Colonic mucosa (tissue), 4 donors: Measurements from ENCODE around the gene PGRMC2. TPM values are rescaled to one million over a fixed set of nuclear protein-coding genes. Genes with fewer than 3 reads are reported as not detected.
"Not testable (repeated sequence)": the region's sequence is repeated elsewhere in the genome, so short reads cannot be mapped to it uniquely, and the experiment has no call there.

Experiments used
- DNase-seq: peaks from one replicate; pipeline ENCODE4 v3.0.0-alpha.2; 2020
- H3K27ac ChIP-seq: fragments of 200-600 bp; one replicate; pipeline ENCODE4 v1.8.0; 2021
- H3K27me3 ChIP-seq: fragments of 200-600 bp; one replicate; pipeline ENCODE4 v1.8.0; 2021
- H3K36me3 ChIP-seq: fragments of 200-600 bp; one replicate; pipeline ENCODE4 v1.8.0; 2021
- H3K4me1 ChIP-seq: fragments of 200-600 bp; one replicate; pipeline ENCODE4 v1.8.0; 2021; ENCODE audit warnings: mild to moderate bottlenecking
- H3K4me3 ChIP-seq: fragments of 200-600 bp; one replicate; pipeline ENCODE4 v1.8.0; 2021
- H3K9ac ChIP-seq, 2 donors: one replicate each; pipeline ENCODE4 v1.7.0; 2013; ENCODE audit warnings: control low read depth in 2 of 2, low read depth in 2 of 2, low read length in 2 of 2
- H3K9me3 ChIP-seq: fragments of 200-600 bp; one replicate; pipeline ENCODE4 v1.8.0; 2021
- intact Hi-C: fragments of 100-400 bp; cut with DNase I; formaldehyde crosslinking; loops from one replicate; pipeline ENCODE4 v1.14.1; 2022
- total RNA-seq, 2 donors: library from RNA; stranded (reverse); fragmentation: NEBNext Ultra II Directional in 1 of 2; extraction: Animal tissue kit (Norgen Biotek cat#: 25700) in 1 of 2; gene quantifications; one replicate each; pipeline ENCODE4 v1.2.1, GENCODE V29; 2021
- TF ChIP-seq, protein P1 (sequence below): fragments of 200-600 bp; IDR thresholded peaks from one replicate; pipeline ENCODE4 v1.8.0; 2022; ENCODE audit warnings: antibody characterized with exemption, mild to moderate bottlenecking
- donor health status: healthy.
- donor health status: DM: no; HTN: no; CAD: no.
- donor health status: DM: no; HTN: no; CAD: no.

PGRMC2 gene
- total RNA-seq, 2 donors from 2014 or later, result 76.3 to 116 TPM

DNA sequence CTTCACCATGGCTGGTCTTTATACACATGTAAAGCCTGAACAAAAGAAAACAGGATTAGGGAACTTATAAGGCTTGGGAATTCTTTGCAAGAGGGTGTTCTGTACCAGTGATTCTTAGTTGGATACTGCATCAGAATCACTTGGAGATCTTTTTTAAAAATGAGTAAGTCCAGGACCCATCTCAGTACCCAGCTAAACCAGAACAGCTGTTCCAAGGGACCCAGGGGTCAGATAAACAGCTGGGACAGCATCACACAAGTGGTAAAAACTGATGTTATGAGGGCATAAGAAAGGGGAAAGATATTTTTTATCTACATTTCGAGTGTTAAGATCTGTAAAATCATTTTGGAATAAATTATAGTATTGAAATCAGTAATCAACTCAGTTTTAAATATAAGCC, 16.1 kb downstream of the PGRMC2 start:
- no peak overlapping the region for H3K4me3 ChIP-seq
- no peaks in the 10 kb centered on the region for H3K4me1 ChIP-seq
- H3K9ac ChIP-seq, result no peak overlapping the region
- TF ChIP-seq, protein P1, sequence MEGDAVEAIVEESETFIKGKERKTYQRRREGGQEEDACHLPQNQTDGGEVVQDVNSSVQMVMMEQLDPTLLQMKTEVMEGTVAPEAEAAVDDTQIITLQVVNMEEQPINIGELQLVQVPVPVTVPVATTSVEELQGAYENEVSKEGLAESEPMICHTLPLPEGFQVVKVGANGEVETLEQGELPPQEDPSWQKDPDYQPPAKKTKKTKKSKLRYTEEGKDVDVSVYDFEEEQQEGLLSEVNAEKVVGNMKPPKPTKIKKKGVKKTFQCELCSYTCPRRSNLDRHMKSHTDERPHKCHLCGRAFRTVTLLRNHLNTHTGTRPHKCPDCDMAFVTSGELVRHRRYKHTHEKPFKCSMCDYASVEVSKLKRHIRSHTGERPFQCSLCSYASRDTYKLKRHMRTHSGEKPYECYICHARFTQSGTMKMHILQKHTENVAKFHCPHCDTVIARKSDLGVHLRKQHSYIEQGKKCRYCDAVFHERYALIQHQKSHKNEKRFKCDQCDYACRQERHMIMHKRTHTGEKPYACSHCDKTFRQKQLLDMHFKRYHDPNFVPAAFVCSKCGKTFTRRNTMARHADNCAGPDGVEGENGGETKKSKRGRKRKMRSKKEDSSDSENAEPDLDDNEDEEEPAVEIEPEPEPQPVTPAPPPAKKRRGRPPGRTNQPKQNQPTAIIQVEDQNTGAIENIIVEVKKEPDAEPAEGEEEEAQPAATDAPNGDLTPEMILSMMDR, result no peak
- no peaks in the 10 kb centered on the region for H3K9me3 ChIP-seq
- intact Hi-C loops, result no loop called here
- H3K27ac ChIP-seq, result no peak overlapping the region
- DNase-seq, result no peak
- no peaks in the 10 kb centered on the region for H3K27me3 ChIP-seq
- peaks cover 8% of the 10 kb centered on the region for H3K36me3 ChIP-seq

DNA sequence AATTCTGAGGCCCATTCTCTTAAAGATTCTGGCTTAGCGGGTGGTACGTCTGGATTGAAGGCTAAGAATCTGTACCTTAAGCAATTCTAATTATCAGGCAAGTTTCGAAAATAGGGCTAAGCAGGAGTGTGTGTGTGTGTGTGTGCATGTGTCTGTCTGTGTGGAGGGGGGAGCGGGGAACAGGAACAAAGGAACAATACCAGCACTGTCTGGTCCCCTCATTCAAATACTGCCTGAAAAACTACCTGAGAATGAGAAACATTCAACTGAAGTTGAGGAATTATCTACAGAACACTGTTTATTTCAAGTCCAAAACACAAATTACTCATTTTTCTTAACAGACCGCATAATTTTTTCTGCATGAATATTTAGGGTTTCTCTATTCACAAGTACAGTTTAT, 18.6 kb downstream of the PGRMC2 start:
- H3K36me3 ChIP-seq, result peaks cover 8% of the 10 kb centered on the region
- H3K4me3 ChIP-seq, result no peak overlapping the region
- TF ChIP-seq, protein P1, result no peak
- H3K27me3 ChIP-seq, result no peaks in the 10 kb centered on the region
- no peak overlapping the region for H3K9ac ChIP-seq
- no peaks in the 10 kb centered on the region for H3K4me1 ChIP-seq
- intact Hi-C loops, result no loop called here
- no peak for DNase-seq
- no peak overlapping the region for H3K27ac ChIP-seq
- H3K9me3 ChIP-seq, result no peaks in the 10 kb centered on the region

DNA sequence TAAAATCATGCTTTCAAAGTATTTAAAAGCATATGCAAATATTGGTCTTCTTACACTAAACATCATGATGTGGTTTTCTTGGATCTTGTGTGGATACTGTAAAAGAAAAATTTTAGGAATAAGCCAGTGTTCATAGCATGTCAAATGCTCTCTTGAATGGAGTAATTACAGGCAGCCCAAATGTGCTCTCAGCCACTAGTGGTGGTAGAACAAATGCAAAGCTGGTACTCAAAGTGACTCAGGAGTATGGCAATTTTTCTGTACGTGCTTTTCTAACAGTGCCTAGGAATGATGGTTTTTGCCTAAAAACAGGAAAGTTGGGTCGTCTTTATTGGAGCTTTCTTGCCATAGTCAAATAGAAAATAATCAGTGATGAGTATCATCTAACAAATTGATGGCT, 19.9 kb downstream of the PGRMC2 start:
- peaks cover 8% of the 10 kb centered on the region for H3K36me3 ChIP-seq
- no peak overlapping the region for H3K27ac ChIP-seq
- TF ChIP-seq, protein P1, result no peak
- H3K4me1 ChIP-seq, result no peaks in the 10 kb centered on the region
- intact Hi-C loops, result no loop called here
- no peaks in the 10 kb centered on the region for H3K27me3 ChIP-seq
- DNase-seq, result no peak
- no peak overlapping the region for H3K4me3 ChIP-seq
- no peaks in the 10 kb centered on the region for H3K9me3 ChIP-seq
- H3K9ac ChIP-seq, result no peak overlapping the region

DNA sequence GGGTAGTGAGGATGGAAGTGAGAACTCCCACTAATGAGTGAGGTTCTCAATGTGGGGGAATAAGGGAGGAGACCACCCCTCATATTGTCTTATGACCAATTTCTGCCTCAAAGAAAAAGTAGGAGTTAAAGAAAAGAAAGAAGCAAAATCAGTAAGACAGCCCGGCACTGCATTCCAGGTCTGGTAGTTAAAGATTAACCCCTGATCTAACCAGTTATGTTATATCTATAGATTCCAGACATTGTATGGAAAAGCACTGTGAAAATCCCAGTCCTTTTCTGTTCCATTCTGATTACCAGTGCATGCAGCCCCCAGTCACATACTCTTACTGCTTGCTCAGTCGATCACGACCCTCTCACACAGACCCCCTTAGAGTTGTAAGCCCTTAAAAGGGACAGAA, 20.4 kb downstream of the PGRMC2 start:
- H3K4me1 ChIP-seq, intact Hi-C loops, H3K4me3 ChIP-seq, H3K27me3 ChIP-seq, DNase-seq, H3K9ac ChIP-seq, H3K9me3 ChIP-seq, H3K36me3 ChIP-seq, H3K27ac ChIP-seq: not testable (repeated sequence)

DNA sequence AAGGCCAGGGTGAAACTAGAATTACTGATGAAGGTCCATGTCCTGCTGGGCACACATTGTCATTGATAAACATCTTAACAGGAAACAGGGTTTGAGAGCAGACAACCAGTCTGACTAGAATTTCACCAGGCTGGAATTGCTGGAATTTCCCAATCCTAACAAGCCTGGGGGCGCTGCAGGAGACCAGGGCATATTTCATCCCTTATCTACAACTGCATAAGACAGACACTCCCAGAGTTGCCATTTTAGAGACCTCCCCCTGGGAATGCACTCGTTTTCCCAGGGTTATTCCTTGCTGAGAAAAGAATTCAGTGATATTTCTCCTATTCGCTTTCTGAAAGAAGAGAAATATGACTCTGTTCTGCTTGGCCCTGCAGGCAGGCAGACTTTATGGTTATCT, 22.1 kb downstream of the PGRMC2 start:
- H3K4me3 ChIP-seq, H3K27ac ChIP-seq, DNase-seq, intact Hi-C loops, H3K36me3 ChIP-seq, H3K9ac ChIP-seq, H3K4me1 ChIP-seq, H3K27me3 ChIP-seq, H3K9me3 ChIP-seq: not testable (repeated sequence)

DNA sequence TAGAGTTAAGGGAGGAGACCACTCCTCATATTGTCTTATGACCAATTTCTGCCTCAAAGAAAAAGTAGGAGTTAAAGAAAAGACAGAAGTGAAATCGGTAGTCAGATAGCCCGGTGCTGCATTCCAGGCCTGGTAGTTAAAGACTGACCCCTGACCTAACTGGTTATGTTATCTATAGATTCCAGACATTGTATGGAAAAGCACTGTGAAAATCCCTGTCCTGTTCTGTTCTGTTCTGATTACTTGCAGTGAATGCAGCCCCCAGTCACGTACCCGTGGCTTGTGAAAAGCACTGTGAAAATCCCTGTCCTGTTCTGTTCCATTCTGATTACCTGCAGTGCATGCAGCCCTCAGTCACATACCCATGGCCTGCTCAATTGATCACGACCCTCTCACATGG, 27.7 kb downstream of the PGRMC2 start:
- H3K36me3 ChIP-seq, H3K9me3 ChIP-seq, H3K4me3 ChIP-seq, H3K27me3 ChIP-seq, H3K4me1 ChIP-seq, H3K27ac ChIP-seq, intact Hi-C loops, H3K9ac ChIP-seq, DNase-seq: not testable (repeated sequence)

DNA sequence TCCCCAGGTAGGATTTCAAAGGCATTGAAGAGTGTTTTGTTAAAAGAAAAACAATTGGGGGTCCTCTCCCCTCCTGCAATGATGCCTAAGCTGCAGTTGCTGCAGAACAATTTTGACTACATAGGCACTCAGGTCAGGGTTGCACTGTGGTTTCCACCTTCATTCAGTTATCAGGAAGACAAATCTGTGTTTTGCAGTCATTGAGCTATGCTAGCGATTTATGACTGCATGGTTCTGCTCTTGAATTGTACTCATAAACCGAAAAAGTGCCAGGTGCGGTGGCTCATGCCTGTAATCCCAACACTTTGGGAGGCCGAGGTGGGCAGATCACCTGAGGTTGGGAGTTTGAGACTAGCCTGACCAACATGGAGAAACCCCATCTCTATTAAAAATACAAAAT, 29.4 kb downstream of the PGRMC2 start:
- H3K36me3 ChIP-seq, H3K9me3 ChIP-seq, intact Hi-C loops: not testable (repeated sequence)

DNA sequence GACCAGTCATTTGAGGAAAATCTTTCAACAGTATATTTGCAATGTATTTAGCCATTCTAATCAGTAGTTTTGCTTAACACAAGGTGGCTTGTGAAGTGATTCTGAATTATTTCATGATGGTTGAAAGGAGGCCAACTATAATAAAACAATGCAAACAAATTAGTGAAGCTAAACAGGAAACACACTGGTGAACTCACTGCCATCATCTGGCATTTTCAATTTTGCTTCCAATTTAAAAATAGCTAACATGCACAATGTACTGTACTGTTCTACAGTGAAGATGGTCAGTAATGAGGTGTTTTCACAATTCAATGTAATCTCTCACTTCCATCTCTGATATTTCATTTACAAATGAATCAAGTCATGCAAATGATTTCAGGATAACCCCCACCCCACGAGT, 31.1 kb downstream of the PGRMC2 start:
- Histone ChIP-seq H3K4me1 (no peaks in the 10 kb centered on the region), H3K27me3 (no peaks in the 10 kb centered on the region), H3K9me3 (no peaks in the 10 kb centered on the region), H3K36me3 (no peaks in the 10 kb centered on the region), H3K4me3 (no peak overlapping the region), H3K27ac (no peak overlapping the region), H3K9ac (no peak overlapping the region)
- intact Hi-C loops, result no loop called here
- TF ChIP-seq, protein P1, result no peak
- no peak for DNase-seq

More for the DNA sequence above, 29.4 kb downstream of the PGRMC2 start:
- H3K27ac ChIP-seq, DNase-seq, H3K4me1 ChIP-seq, H3K4me3 ChIP-seq, H3K27me3 ChIP-seq, H3K9ac ChIP-seq: not testable (repeated sequence)
